ENCODE data around the gene VCAN.

DNA sequence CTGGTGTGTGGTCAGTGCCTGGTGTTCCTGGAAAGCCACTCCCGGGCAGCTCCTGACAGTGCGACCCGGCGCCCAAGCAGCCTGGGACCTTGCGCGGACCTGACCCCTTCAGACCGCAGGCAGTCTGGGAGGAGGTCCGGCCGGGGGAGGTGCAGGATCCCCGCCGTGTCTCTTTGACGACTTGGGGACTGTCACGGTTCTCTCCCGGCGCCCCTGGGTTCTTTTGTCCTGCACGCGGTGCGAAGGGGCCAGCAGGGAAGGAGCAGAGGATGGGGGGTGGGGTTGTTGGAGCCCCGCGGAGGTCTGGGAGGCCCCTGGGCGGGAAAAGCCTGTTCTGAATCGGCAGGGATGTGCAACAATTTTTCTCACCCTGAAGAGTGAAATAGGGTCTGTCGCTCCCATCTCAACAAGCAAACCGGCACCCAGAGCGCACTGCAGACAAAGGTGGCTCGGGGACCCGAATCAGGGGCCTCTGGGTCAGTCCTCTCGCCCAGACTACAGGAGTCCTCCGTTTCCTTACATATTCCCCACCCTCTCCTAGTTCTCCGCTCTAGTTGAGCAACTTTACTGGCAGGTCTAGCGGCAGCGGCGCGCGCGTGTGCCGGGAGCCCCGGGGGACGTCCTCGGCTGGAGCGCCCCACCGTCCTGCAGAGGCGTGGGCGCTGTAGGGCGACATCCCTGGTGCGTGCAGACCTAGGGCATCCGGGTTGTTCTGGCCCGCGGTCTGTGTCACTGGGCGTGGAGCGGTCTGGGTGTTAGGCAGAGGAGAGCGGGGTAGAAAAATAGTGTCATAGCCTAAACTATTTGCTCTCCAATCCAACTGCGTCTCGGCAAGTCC lies 1.2 kb downstream of the VCAN start:
- TF ChIP-seq, protein P1, sequence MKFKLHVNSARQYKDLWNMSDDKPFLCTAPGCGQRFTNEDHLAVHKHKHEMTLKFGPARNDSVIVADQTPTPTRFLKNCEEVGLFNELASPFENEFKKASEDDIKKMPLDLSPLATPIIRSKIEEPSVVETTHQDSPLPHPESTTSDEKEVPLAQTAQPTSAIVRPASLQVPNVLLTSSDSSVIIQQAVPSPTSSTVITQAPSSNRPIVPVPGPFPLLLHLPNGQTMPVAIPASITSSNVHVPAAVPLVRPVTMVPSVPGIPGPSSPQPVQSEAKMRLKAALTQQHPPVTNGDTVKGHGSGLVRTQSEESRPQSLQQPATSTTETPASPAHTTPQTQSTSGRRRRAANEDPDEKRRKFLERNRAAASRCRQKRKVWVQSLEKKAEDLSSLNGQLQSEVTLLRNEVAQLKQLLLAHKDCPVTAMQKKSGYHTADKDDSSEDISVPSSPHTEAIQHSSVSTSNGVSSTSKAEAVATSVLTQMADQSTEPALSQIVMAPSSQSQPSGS (IDR thresholded peaks at IDR 0.05; ENCODE audit: low read length) = no peak
- TF ChIP-seq TCF12 (IDR thresholded peaks at IDR 0.05; ENCODE audit: low read depth, low read length) (no peak), JUND (IDR thresholded peaks at IDR 0.05; ENCODE audit: low read length) (no peak), RXRA (IDR thresholded peaks at IDR 0.05; ENCODE audit: insufficient read depth, low read depth, low read length) (no peak), POLR2AphosphoS5 (IDR thresholded peaks at IDR 0.05; ENCODE audit: low read depth, low read length) (peak; percentile 70; the same call in 1 of the 2 replicates), POLR2A (IDR thresholded peaks at IDR 0.05; ENCODE audit: control extremely low read depth in 1 of 2, low read depth in 2 of 2, low read length in 2 of 2) (peak; percentile 46 to 70), SIX5 (IDR thresholded peaks at IDR 0.05; ENCODE audit: low read depth, low read length) (no peak), TAF1 (IDR thresholded peaks at IDR 0.05; ENCODE audit: low read depth, low read length) (peak; percentile 63; the same call in 1 of the 2 replicates), CTBP2 (IDR thresholded peaks at IDR 0.05; ENCODE audit: borderline replicate concordance, insufficient read depth, insufficient read length, low read length) (peak; percentile 66)
- TF ChIP-seq, protein P2, sequence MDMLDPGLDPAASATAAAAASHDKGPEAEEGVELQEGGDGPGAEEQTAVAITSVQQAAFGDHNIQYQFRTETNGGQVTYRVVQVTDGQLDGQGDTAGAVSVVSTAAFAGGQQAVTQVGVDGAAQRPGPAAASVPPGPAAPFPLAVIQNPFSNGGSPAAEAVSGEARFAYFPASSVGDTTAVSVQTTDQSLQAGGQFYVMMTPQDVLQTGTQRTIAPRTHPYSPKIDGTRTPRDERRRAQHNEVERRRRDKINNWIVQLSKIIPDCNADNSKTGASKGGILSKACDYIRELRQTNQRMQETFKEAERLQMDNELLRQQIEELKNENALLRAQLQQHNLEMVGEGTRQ (IDR thresholded peaks at IDR 0.05; ENCODE audit: low read length) = no peak
- TF ChIP-seq, protein P3, sequence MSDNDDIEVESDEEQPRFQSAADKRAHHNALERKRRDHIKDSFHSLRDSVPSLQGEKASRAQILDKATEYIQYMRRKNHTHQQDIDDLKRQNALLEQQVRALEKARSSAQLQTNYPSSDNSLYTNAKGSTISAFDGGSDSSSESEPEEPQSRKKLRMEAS (IDR thresholded peaks at IDR 0.05) = peak; percentile 71
- TF ChIP-seq, protein P4, sequence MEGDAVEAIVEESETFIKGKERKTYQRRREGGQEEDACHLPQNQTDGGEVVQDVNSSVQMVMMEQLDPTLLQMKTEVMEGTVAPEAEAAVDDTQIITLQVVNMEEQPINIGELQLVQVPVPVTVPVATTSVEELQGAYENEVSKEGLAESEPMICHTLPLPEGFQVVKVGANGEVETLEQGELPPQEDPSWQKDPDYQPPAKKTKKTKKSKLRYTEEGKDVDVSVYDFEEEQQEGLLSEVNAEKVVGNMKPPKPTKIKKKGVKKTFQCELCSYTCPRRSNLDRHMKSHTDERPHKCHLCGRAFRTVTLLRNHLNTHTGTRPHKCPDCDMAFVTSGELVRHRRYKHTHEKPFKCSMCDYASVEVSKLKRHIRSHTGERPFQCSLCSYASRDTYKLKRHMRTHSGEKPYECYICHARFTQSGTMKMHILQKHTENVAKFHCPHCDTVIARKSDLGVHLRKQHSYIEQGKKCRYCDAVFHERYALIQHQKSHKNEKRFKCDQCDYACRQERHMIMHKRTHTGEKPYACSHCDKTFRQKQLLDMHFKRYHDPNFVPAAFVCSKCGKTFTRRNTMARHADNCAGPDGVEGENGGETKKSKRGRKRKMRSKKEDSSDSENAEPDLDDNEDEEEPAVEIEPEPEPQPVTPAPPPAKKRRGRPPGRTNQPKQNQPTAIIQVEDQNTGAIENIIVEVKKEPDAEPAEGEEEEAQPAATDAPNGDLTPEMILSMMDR (IDR thresholded peaks at IDR 0.05; ENCODE audit: control extremely low read depth in 1 of 3, insufficient read depth in 1 of 3, low read depth in 1 of 3, low read length in 3 of 3) = no peak

Data from H1 (cell line).